ENCODE data around the gene TTC4.

TTC4 gene

GRCh38 chr1:54782156-54782555 lies 66.5 kb downstream of the TTC4 start:
- no peak for DNase-seq (ENCODE audit: low read depth)

- no peak for DNase-seq (ENCODE audit: low read depth)
Measured at GRCh38 chr1:54782588-54782987, 66.9 kb downstream of the TTC4 start.

- DNase-seq (ENCODE audit: low read depth) = no peak
Measured at GRCh38 chr1:54784066-54784465, 68.4 kb downstream of the TTC4 start.

GRCh38 chr1:54786778-54787177 lies 71.1 kb downstream of the TTC4 start:
- no peak for DNase-seq (ENCODE audit: low read depth)

- no peak for DNase-seq (ENCODE audit: low read depth)
Measured at GRCh38 chr1:54787604-54788003, 71.9 kb downstream of the TTC4 start.

GRCh38 chr1:54788459-54788858 lies 72.8 kb downstream of the TTC4 start:
- DNase-seq (ENCODE audit: low read depth) = no peak

GRCh38 chr1:54791880-54792522 lies 76.3 kb downstream of the TTC4 start:
- peak; percentile 22 for DNase-seq (ENCODE audit: low read depth)

Data from stimulated activated CD4-positive, alpha-beta T cell treated with anti-CD3 and anti-CD28 coated beads, Interleukin-2, amount 100 ng/mL, for 4 hours (primary cell).